KMS-11 (cell line): Measurements from ENCODE around the gene DDC.

Experiments used
- H2AFZ ChIP-seq: fragments of 200-600 bp; sonication (generic); 2 replicates; pipeline ENCODE4 v1.6.1; 2016; ENCODE audit warnings: antibody characterized with exemption, mixed run types, low read depth
- H3K27ac ChIP-seq: fragments of 200-600 bp; sonication (generic); 2 replicates; pipeline ENCODE4 v1.6.1; 2016; ENCODE audit warnings: mild to moderate bottlenecking, mixed run types
- H3K27me3 ChIP-seq: fragments of 200-600 bp; sonication (generic); 2 replicates; pipeline ENCODE4 v1.6.1; 2017; ENCODE audit warnings: mild to moderate bottlenecking, low read depth, mixed run types, moderate library complexity; ENCODE audit not compliant: insufficient read depth
- H3K36me3 ChIP-seq: fragments of 200-600 bp; sonication (generic); 2 replicates; pipeline ENCODE4 v1.6.1; 2017; ENCODE audit warnings: mild to moderate bottlenecking, mixed run types; ENCODE audit not compliant: insufficient read depth
- H3K4me1 ChIP-seq: fragments of 200-600 bp; sonication (generic); 2 replicates; pipeline ENCODE4 v1.6.1; 2016; ENCODE audit warnings: mild to moderate bottlenecking, low read depth, mixed run types; ENCODE audit not compliant: poor library complexity, severe bottlenecking
- H3K4me2 ChIP-seq: fragments of 200-600 bp; sonication (generic); 2 replicates; pipeline ENCODE4 v1.7.0; 2016; ENCODE audit warnings: mild to moderate bottlenecking, mixed run types
- H3K4me3 ChIP-seq: fragments of 200-600 bp; sonication (generic); IDR thresholded peaks from 2 replicates; pipeline ENCODE4 v1.6.1; 2017; ENCODE audit warnings: low read depth, low read length, mixed read lengths; ENCODE audit not compliant: insufficient read depth
- H3K79me2 ChIP-seq: fragments of 200-600 bp; sonication (generic); 2 replicates; pipeline ENCODE4 v1.6.1; 2016; ENCODE audit warnings: low read depth, mixed run types; ENCODE audit not compliant: insufficient read depth
- H3K9ac ChIP-seq: fragments of 200-600 bp; sonication (generic); 2 replicates; pipeline ENCODE4 v1.6.1; 2016; ENCODE audit warnings: mild to moderate bottlenecking, mixed run types
- H4K20me1 ChIP-seq: fragments of 200-600 bp; sonication (generic); 2 replicates; pipeline ENCODE4 v1.6.1; 2016; ENCODE audit warnings: mild to moderate bottlenecking, mixed run types; ENCODE audit not compliant: insufficient read depth
- CTCF ChIP-seq: fragments of 200-600 bp; sonication (generic); conservative IDR thresholded peaks from 2 replicates; pipeline ENCODE4 v1.6.1; 2017; ENCODE audit warnings: low read depth, mild to moderate bottlenecking, antibody characterized with exemption, low read length, moderate library complexity, mixed read lengths

The DDC gene

DNA sequence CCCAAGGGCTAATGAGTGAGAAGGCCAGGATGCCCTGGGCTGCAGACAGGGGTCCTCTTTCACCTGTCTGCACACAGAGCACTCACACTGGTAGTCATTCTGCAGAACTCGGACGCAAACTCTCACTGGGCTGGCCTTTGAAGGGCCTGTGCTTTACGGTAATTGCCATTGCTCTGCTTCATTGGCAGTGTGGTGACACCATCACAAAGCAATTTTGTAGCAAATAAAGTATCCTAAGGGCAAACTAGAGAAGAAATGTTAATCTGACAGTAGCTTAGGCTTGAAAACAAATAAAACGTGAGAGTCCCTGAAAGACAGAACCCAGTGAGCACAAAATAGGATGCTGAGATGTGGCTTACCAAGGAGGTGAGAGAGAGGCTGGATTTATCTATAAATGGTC, 84.4 kb downstream of the DDC start:
- no peak overlapping the region for H3K4me2 ChIP-seq
- no peaks in the 10 kb centered on the region for H4K20me1 ChIP-seq
- H3K4me1 ChIP-seq, result no peaks in the 10 kb centered on the region
- H3K79me2 ChIP-seq, result no peaks in the 10 kb centered on the region
- no peaks in the 10 kb centered on the region for H3K27me3 ChIP-seq
- no peaks in the 10 kb centered on the region for H3K36me3 ChIP-seq
- no peak overlapping the region for H3K9ac ChIP-seq
- no peak overlapping the region for H3K4me3 ChIP-seq
- TF ChIP-seq CTCF, result no peak
- no peak overlapping the region for H2AFZ ChIP-seq
- H3K27ac ChIP-seq, result no peak overlapping the region

DNA sequence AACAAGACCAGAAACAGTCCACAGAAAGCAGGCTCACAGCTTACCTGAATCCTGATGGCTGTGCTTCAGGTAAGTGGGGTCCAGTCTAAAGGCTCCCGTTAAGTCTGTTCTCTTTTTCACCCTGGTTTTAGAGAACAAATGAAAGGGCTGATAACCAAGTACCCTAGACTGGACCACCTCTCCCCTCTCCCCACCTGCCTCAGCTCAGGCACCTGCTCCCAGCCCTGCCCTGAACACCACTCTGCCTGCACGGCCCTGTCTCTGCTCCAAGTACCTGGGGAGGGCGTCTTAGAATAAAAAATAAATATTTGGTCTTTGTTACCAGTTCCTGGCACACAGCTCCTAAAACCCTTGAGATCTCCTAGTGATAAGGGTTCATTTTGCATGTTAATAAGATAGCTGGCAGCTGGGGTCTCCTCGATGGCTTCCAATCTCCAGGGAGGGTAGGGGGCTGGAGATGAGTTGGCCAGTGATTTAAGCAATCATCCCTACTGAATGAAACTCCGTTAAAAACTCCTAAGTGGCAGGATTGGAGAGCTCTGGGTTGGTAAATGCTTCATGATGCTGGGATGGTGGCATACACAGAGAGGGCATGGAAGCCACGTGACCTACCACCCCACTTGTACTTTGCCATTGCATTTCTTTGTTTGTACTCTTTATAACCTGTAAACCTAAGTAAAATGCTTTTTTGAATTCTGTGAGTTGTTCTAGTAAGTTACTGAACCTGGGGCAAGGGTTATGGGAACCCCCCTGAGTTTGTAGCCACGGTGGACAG, 85.3 kb downstream of the DDC start:
- no peak overlapping the region for H3K4me3 ChIP-seq
- no peak overlapping the region for H3K27ac ChIP-seq
- H3K36me3 ChIP-seq, result no peaks in the 10 kb centered on the region
- no peak for TF ChIP-seq CTCF
- H3K27me3 ChIP-seq, result no peaks in the 10 kb centered on the region
- H2AFZ ChIP-seq, result no peak overlapping the region
- H4K20me1 ChIP-seq, result no peaks in the 10 kb centered on the region
- no peaks in the 10 kb centered on the region for H3K79me2 ChIP-seq
- no peak overlapping the region for H3K9ac ChIP-seq
- no peaks in the 10 kb centered on the region for H3K4me1 ChIP-seq
- no peak overlapping the region for H3K4me2 ChIP-seq

GRCh38 chr7:50477640-50478039, 87.6 kb downstream of the DDC start:
- no peak for TF ChIP-seq CTCF

GRCh38 chr7:50476953-50477625, 88.1 kb downstream of the DDC start:
- Histone ChIP-seq H3K9ac (no peak overlapping the region), H3K4me2 (no peak overlapping the region), H3K27ac (no peak overlapping the region), H2AFZ (no peak overlapping the region), H3K4me3 (no peak overlapping the region), H3K79me2 (no peaks in the 10 kb centered on the region), H3K27me3 (no peaks in the 10 kb centered on the region), H4K20me1 (no peaks in the 10 kb centered on the region), H3K4me1 (no peaks in the 10 kb centered on the region), H3K36me3 (no peaks in the 10 kb centered on the region)
- TF ChIP-seq CTCF, result no peak

More at GRCh38 chr7:50477640-50478039, 87.6 kb downstream of the DDC start:
- H3K27ac ChIP-seq, result no peak overlapping the region
- no peaks in the 10 kb centered on the region for H3K4me1 ChIP-seq
- no peak overlapping the region for H3K4me3 ChIP-seq
- no peaks in the 10 kb centered on the region for H4K20me1 ChIP-seq
- no peaks in the 10 kb centered on the region for H3K79me2 ChIP-seq
- H3K4me2 ChIP-seq, result no peak overlapping the region
- no peaks in the 10 kb centered on the region for H3K36me3 ChIP-seq
- H3K27me3 ChIP-seq, result no peaks in the 10 kb centered on the region
- no peak overlapping the region for H3K9ac ChIP-seq
- H2AFZ ChIP-seq, result no peak overlapping the region
